SK-N-MC (cell line): Measurements from ENCODE around the gene TRAPPC2L.

Experiments used
- EZH2 ChIP-seq: fragments of 200-600 bp; sonication (generic); IDR thresholded peaks from one replicate; pipeline ENCODE4 v1.6.1; 2017; ENCODE audit warnings: antibody characterized with exemption
- POLR2AphosphoS5 ChIP-seq: IDR thresholded peaks from 2 replicates; pipeline ENCODE4 v1.6.1; 2012; ENCODE audit warnings: mild to moderate bottlenecking, low read depth, low read length, borderline replicate concordance

DNA sequence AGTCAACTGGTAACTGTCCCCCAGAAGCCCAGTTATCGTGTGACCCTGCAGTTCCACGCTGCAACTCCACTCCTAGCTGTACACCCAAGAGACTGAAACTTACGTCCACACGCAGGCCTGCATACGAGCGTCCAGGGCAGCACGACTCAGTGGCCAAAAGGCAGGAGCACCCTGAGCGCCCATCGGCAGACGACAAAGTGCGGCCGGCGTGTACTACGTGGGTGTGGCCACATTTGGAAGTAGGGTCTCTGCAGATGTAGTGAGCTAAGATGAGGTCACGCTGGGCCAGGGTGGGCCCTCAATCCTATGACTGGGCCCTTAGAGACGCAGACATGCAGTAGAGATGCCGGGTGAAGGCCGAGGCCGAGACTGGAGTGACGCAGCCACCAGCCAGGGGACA is 13.7 kb upstream of the TRAPPC2L start:
- no peak for TF ChIP-seq EZH2
- no peak for TF ChIP-seq POLR2AphosphoS5
